Measurements from ENCODE around the gene IFNL3.

GRCh38 chr19:39209196-39209595, 35.6 kb downstream of the IFNL3 start:
- TF ChIP-seq POLR2AphosphoS5 (IDR thresholded peaks at IDR 0.05; ENCODE audit: low read depth, low read length) (no peak), REST (IDR thresholded peaks at IDR 0.05; ENCODE audit: insufficient read depth in 1 of 2, low read depth in 2 of 2, low read length in 2 of 2) (no peak)

All from PFSK-1 (cell line).